DMS153 (cell line): Measurements from ENCODE around the gene ITGB1.
"Not testable (repeated sequence)": the region's sequence is repeated elsewhere in the genome, so short reads cannot be mapped to it uniquely, and the experiment has no call there.

Source experiments
- DNase-seq: peaks from one replicate; lab custom pipeline; 2025; lab: John Stamatoyannopoulos, UW

ITGB1 gene

GRCh38 chr10:32980558-32981468 is 22.8 kb upstream of the ITGB1 start:
- DNase-seq, result peak; percentile 72

- DNase-seq, result no peak
Measured at GRCh38 chr10:32980242-32980557, 22.2 kb upstream of the ITGB1 start.

GRCh38 chr10:32979719-32980118 is 21.7 kb upstream of the ITGB1 start:
- not testable (repeated sequence) for DNase-seq

GRCh38 chr10:32979041-32979440 is 21.0 kb upstream of the ITGB1 start:
- no peak for DNase-seq

- DNase-seq, result not testable (repeated sequence)
Measured at GRCh38 chr10:32977846-32978809, 20.1 kb upstream of the ITGB1 start.

GRCh38 chr10:32976338-32976737 is 18.3 kb upstream of the ITGB1 start:
- no peak for DNase-seq

GRCh38 chr10:32972929-32973328 is 14.9 kb upstream of the ITGB1 start:
- DNase-seq, result no peak

GRCh38 chr10:32972460-32972859 is 14.4 kb upstream of the ITGB1 start:
- DNase-seq, result no peak

- no peak for DNase-seq
Measured at GRCh38 chr10:32971536-32972091, 13.6 kb upstream of the ITGB1 start.

GRCh38 chr10:32970910-32971309 is 12.9 kb upstream of the ITGB1 start:
- DNase-seq, result no peak

GRCh38 chr10:32964270-32964669 is 6.2 kb upstream of the ITGB1 start:
- no peak for DNase-seq

- no peak for DNase-seq
Measured at GRCh38 chr10:32963096-32963495, 5.1 kb upstream of the ITGB1 start.

GRCh38 chr10:32962521-32962920 is 4.5 kb upstream of the ITGB1 start:
- no peak for DNase-seq

- DNase-seq, result no peak
Measured at GRCh38 chr10:32961895-32962369, 3.9 kb upstream of the ITGB1 start.

- no peak for DNase-seq
Measured at GRCh38 chr10:32961343-32961894, 3.4 kb upstream of the ITGB1 start.

GRCh38 chr10:32960022-32960421 is 2.0 kb upstream of the ITGB1 start:
- no peak for DNase-seq

- DNase-seq, result no peak
Measured at GRCh38 chr10:32959006-32959920, 1.2 kb upstream of the ITGB1 start.

- DNase-seq, result no peak
Measured at GRCh38 chr10:32957341-32958084, 517 bp downstream of the ITGB1 start.

GRCh38 chr10:32956365-32957197 is 1.4 kb downstream of the ITGB1 start:
- DNase-seq, result no peak
